ENCODE data around the gene HARBI1.
A peak's percentile ranks its signal among the peaks of the same experiment; 100 is the strongest.

The HARBI1 gene

GRCh38 chr11:46663277-46663940 is 46.4 kb upstream of the HARBI1 start:
- Histone ChIP-seq H3K23ac (ENCODE audit: low read length) (no peak overlapping the region), H3K4ac (ENCODE audit: low read depth, low read length) (no peak overlapping the region), H2BK5ac (ENCODE audit: low read depth, low read length, poor library complexity) (no peak overlapping the region), H3K18ac (ENCODE audit: low read length) (no peak overlapping the region), H3K4me3 (ENCODE audit: low read depth, low read length) (no peak overlapping the region), H2AFZ (ENCODE audit: insufficient read depth, low read length, poor library complexity) (no peak overlapping the region), H3K9ac (ENCODE audit: low read length) (no peak overlapping the region), H2BK120ac (ENCODE audit: insufficient read depth, low read length, poor library complexity) (no peak overlapping the region), H3K36me3 (ENCODE audit: control insufficient read depth in 1 of 2, insufficient read depth in 2 of 2, low read length in 2 of 2) (peaks cover 49 to 56% of the 10 kb centered on the region in 2 experiments), H4K12ac (ENCODE audit: low read depth, low read length) (no peak overlapping the region), H3K79me2 (ENCODE audit: control insufficient read depth, insufficient read depth, low read length, poor library complexity) (no peaks in the 10 kb centered on the region), H3K9me3 (ENCODE audit: insufficient read depth, low read depth, low read length) (no peaks in the 10 kb centered on the region), H2BK12ac (ENCODE audit: low read length) (no peak overlapping the region), H4K91ac (ENCODE audit: low read depth, low read length) (no peak overlapping the region), H3K14ac (ENCODE audit: low read length) (no peak overlapping the region), H3K27me3 (ENCODE audit: insufficient read depth, low read length) (no peaks in the 10 kb centered on the region), H3K27ac (ENCODE audit: low read depth, low read length) (peak overlapping the region; percentile 22), H3K4me1 (ENCODE audit: control insufficient read depth in 1 of 2, insufficient read depth in 2 of 2, low read length in 2 of 2) (peaks cover 0 to 6% of the 10 kb centered on the region in 2 experiments), H4K8ac (ENCODE audit: low read depth, low read length) (no peak overlapping the region), H2AK5ac (ENCODE audit: low read length) (no peak overlapping the region), H3K79me1 (ENCODE audit: low read length) (no peaks in the 10 kb centered on the region), H3K4me2 (ENCODE audit: low read length) (no peak overlapping the region)
- peak; percentile 68 to 79 for DNase-seq
- no CpG with 5 or more reads among the region's 4 CpGs for WGBS (ENCODE audit: extremely low coverage, insufficient coverage, insufficient read length)

GRCh38 chr11:46662366-46662765 is 45.3 kb upstream of the HARBI1 start:
- H2AFZ ChIP-seq (ENCODE audit: insufficient read depth, low read length, poor library complexity): no peak overlapping the region
- H3K27ac ChIP-seq (ENCODE audit: low read depth, low read length): no peak overlapping the region
- H4K91ac ChIP-seq (ENCODE audit: low read depth, low read length): no peak overlapping the region
- H3K23ac ChIP-seq (ENCODE audit: low read length): no peak overlapping the region
- H3K4me3 ChIP-seq (ENCODE audit: low read depth, low read length): no peak overlapping the region
- H3K9me3 ChIP-seq (ENCODE audit: insufficient read depth, low read depth, low read length): no peaks in the 10 kb centered on the region
- H3K79me2 ChIP-seq (ENCODE audit: control insufficient read depth, insufficient read depth, low read length, poor library complexity): no peaks in the 10 kb centered on the region
- no peak overlapping the region for H4K8ac ChIP-seq (ENCODE audit: low read depth, low read length)
- peaks cover 44 to 53% of the 10 kb centered on the region in 2 experiments for H3K36me3 ChIP-seq (ENCODE audit: control insufficient read depth in 1 of 2, insufficient read depth in 2 of 2, low read length in 2 of 2)
- no peak overlapping the region for H2BK120ac ChIP-seq (ENCODE audit: insufficient read depth, low read length, poor library complexity)
- no peak overlapping the region for H3K14ac ChIP-seq (ENCODE audit: low read length)
- no peak overlapping the region for H4K12ac ChIP-seq (ENCODE audit: low read depth, low read length)
- no peak overlapping the region for H3K18ac ChIP-seq (ENCODE audit: low read length)
- H3K9ac ChIP-seq (ENCODE audit: low read length): no peak overlapping the region
- H3K79me1 ChIP-seq (ENCODE audit: low read length): peaks cover 2% of the 10 kb centered on the region
- H2BK5ac ChIP-seq (ENCODE audit: low read depth, low read length, poor library complexity): no peak overlapping the region
- no peak overlapping the region for H3K4me2 ChIP-seq (ENCODE audit: low read length)
- peaks cover 3 to 8% of the 10 kb centered on the region in 2 experiments for H3K4me1 ChIP-seq (ENCODE audit: control insufficient read depth in 1 of 2, insufficient read depth in 2 of 2, low read length in 2 of 2)
- H3K27me3 ChIP-seq (ENCODE audit: insufficient read depth, low read length): no peaks in the 10 kb centered on the region
- no peak overlapping the region for H2AK5ac ChIP-seq (ENCODE audit: low read length)
- H3K4ac ChIP-seq (ENCODE audit: low read depth, low read length): no peak overlapping the region
- H2BK12ac ChIP-seq (ENCODE audit: low read length): no peak overlapping the region
- no peak for DNase-seq

DNA sequence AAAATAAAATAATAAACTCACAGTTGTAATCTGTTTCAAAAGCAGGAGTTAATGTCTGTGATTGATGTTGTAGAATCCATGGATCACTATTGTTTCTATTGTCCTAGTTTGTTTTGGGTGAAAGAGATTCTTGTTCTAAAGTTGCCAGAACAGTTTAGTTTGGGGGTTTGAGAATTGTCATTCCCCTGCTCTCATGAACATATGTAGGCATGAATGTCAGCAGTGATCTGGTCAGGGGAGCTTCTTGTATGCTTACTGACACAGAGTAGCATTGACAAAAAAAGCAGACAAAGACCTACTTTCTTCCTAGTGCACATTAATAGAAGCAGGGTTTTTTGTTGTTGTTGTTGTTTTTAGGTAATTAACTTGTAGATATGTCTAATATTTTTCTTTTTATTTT is 44.8 kb upstream of the HARBI1 start:
- no peak overlapping the region for H3K4me2 ChIP-seq (ENCODE audit: low read length)
- no peak overlapping the region for H3K18ac ChIP-seq (ENCODE audit: low read length)
- no peak overlapping the region for H3K9ac ChIP-seq (ENCODE audit: low read length)
- H4K8ac ChIP-seq (ENCODE audit: low read depth, low read length): no peak overlapping the region
- peaks cover 40 to 52% of the 10 kb centered on the region in 2 experiments for H3K36me3 ChIP-seq (ENCODE audit: control insufficient read depth in 1 of 2, insufficient read depth in 2 of 2, low read length in 2 of 2)
- H4K91ac ChIP-seq (ENCODE audit: low read depth, low read length): no peak overlapping the region
- no peak overlapping the region for H2BK120ac ChIP-seq (ENCODE audit: insufficient read depth, low read length, poor library complexity)
- H2AFZ ChIP-seq (ENCODE audit: insufficient read depth, low read length, poor library complexity): no peak overlapping the region
- DNase-seq: no peak
- H3K79me1 ChIP-seq (ENCODE audit: low read length): peaks cover 2% of the 10 kb centered on the region
- H3K23ac ChIP-seq (ENCODE audit: low read length): no peak overlapping the region
- H3K14ac ChIP-seq (ENCODE audit: low read length): no peak overlapping the region
- H3K27me3 ChIP-seq (ENCODE audit: insufficient read depth, low read length): no peaks in the 10 kb centered on the region
- H2BK5ac ChIP-seq (ENCODE audit: low read depth, low read length, poor library complexity): no peak overlapping the region
- H3K4me3 ChIP-seq (ENCODE audit: low read depth, low read length): no peak overlapping the region
- H4K12ac ChIP-seq (ENCODE audit: low read depth, low read length): no peak overlapping the region
- H3K9me3 ChIP-seq (ENCODE audit: insufficient read depth, low read depth, low read length): no peaks in the 10 kb centered on the region
- no peak overlapping the region for H2BK12ac ChIP-seq (ENCODE audit: low read length)
- no peak overlapping the region for H3K4ac ChIP-seq (ENCODE audit: low read depth, low read length)
- H3K27ac ChIP-seq (ENCODE audit: low read depth, low read length): no peak overlapping the region
- no peaks in the 10 kb centered on the region for H3K79me2 ChIP-seq (ENCODE audit: control insufficient read depth, insufficient read depth, low read length, poor library complexity)
- no peak overlapping the region for H2AK5ac ChIP-seq (ENCODE audit: low read length)
- H3K4me1 ChIP-seq (ENCODE audit: control insufficient read depth in 1 of 2, insufficient read depth in 2 of 2, low read length in 2 of 2): peaks cover 5 to 10% of the 10 kb centered on the region in 2 experiments

DNA sequence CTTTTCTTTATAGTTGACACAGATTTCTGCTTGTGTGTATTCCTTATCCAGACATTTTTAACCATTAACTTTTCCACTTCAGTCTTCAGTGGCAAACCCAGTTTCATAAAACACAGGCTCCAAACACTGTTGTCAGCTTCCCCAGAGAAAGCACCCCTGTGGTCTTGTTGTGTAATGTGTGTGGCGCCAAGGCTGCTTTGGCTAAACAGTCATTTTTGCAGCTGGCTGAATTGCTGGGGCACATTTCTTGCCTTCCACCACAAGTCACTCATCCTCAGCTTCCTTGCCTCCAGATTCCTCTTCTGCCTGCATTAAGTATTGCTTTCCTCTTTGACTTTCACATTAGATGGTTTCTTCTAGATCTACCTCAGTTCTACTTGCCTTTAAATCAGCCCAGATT is 42.9 kb upstream of the HARBI1 start:
- Histone ChIP-seq H2AK5ac (ENCODE audit: low read length) (no peak overlapping the region), H3K23ac (ENCODE audit: low read length) (peak overlapping the region; percentile 35), H3K27me3 (ENCODE audit: insufficient read depth, low read length) (no peaks in the 10 kb centered on the region), H3K36me3 (ENCODE audit: control insufficient read depth in 1 of 2, insufficient read depth in 2 of 2, low read length in 2 of 2) (peaks cover 31 to 41% of the 10 kb centered on the region in 2 experiments), H3K9me3 (ENCODE audit: insufficient read depth, low read depth, low read length) (no peaks in the 10 kb centered on the region), H3K4me3 (ENCODE audit: low read depth, low read length) (no peak overlapping the region), H3K14ac (ENCODE audit: low read length) (no peak overlapping the region), H4K12ac (ENCODE audit: low read depth, low read length) (no peak overlapping the region), H3K79me2 (ENCODE audit: control insufficient read depth, insufficient read depth, low read length, poor library complexity) (no peaks in the 10 kb centered on the region), H3K18ac (ENCODE audit: low read length) (no peak overlapping the region), H3K4me2 (ENCODE audit: low read length) (no peak overlapping the region), H4K8ac (ENCODE audit: low read depth, low read length) (no peak overlapping the region), H2BK12ac (ENCODE audit: low read length) (no peak overlapping the region), H4K91ac (ENCODE audit: low read depth, low read length) (no peak overlapping the region), H2BK120ac (ENCODE audit: insufficient read depth, low read length, poor library complexity) (no peak overlapping the region), H3K9ac (ENCODE audit: low read length) (no peak overlapping the region), H2AFZ (ENCODE audit: insufficient read depth, low read length, poor library complexity) (no peak overlapping the region), H3K79me1 (ENCODE audit: low read length) (peaks cover 2% of the 10 kb centered on the region), H2BK5ac (ENCODE audit: low read depth, low read length, poor library complexity) (no peak overlapping the region), H3K4me1 (ENCODE audit: control insufficient read depth in 1 of 2, insufficient read depth in 2 of 2, low read length in 2 of 2) (peaks cover 5 to 10% of the 10 kb centered on the region in 2 experiments), H3K27ac (ENCODE audit: low read depth, low read length) (no peak overlapping the region), H3K4ac (ENCODE audit: low read depth, low read length) (no peak overlapping the region)
- WGBS (ENCODE audit: extremely low coverage, insufficient coverage, insufficient read length): no CpG with 5 or more reads among the region's 1 CpG
- DNase-seq: peak in 1 of 2 donors; percentile 55
